Fibroblast of skin of back (primary cell): Measurements from ENCODE around the gene ZNF738. TPM values are rescaled to one million over a fixed set of nuclear protein-coding genes. Genes with fewer than 3 reads are reported as not detected.
"Not testable (repeated sequence)": the region's sequence is repeated elsewhere in the genome, so short reads cannot be mapped to it uniquely, and the experiment has no call there.

Experiments
- DNase-seq: peaks from one replicate; pipeline ENCODE4 v3.0.0-alpha.2; 2013
- polyA plus RNA-seq, 2 experiments: library from polyadenylated mRNA; unstranded; fragments of 120-200 nt; gene quantifications; one replicate each; pipeline ENCODE4 v1.2.1, GENCODE V29; 2013; ENCODE audit not compliant: insufficient read length in 2 of 2

Gene ZNF738
- polyA plus RNA-seq (2013, experiment 1 of 2; ENCODE audit: insufficient read length): 8.4 TPM
- 3.4 TPM for polyA plus RNA-seq (2013, experiment 2 of 2; ENCODE audit: insufficient read length)

DNA sequence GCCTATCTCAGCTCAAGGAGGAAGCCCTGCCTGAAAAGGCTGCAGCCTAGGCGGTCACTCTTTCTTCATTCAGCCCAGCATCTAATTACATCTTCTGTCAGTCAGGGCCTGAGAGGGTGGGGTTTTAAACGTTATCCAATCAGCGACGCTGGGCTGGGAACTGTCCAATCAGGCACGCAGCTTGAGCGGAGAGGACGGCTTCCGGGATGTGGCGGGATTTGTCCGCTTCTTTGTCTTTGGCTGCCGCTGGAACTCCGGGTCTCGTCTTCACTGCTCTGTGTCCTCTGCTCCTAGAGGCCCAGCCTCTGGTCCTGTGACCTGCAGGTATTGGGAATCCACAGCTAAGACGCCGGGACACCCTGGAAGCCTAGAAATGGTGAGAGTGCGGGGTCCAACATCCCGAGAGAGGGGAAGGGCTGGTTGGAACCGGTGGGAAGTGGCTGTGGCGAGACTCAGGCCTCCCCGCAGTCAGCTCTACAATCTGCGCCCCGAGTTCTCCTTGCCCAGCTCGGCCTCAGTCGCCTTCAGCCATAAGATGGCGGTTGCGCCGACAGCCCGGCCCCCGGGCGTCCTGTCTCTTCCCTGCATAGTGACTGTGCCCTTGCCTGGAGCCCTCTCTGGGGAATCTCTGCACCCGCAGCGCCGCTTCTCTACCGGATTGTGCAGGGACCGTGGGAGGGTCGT, at the start of gene ZNF738:
Gene ZNF738, plus strand, starts transcription at position 233 of the 684 bp plus-strand sequence. Its CDS starts 141 bp downstream, at position 374.
- DNase-seq: peak; percentile 97

DNA sequence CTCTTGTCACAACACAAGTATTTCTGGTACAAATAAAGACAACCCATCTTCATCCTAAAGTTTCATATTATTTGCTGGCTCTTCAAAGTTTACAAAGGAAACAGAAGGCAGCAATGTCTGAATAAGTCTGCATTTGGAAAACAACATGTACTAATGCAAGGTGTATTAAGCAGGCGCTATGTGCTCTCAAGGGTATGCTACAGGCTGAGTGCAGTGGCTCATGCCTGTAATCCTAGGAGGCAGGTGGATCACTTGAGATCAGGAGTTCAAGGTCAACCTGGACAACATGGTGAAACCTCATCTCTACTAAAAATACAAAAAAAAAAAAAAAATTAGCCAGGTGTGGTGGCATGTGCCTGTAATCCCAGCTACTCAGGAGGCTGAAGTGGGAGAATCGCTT, 46.0 kb upstream of the ZNF738 start:
- not testable (repeated sequence) for DNase-seq

DNA sequence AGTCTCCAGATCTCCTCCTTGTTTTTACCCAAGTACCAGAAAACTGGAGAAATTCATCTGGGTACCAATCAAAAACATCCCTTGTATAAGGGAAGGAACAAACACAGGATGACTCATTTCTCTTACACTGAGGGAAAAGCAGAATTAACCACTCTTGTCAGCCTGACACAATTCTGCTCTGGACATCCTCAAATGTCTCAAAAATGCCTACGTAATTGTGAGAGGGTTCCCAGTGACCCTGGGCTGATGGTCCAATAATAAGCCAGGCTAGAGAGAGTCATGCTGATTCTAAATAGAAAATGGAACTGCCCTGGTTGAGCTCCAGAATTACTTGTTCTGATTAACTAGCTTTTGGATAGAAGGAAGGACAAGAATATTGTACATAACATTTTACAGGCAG, 44.1 kb upstream of the ZNF738 start:
- no peak for DNase-seq

DNA sequence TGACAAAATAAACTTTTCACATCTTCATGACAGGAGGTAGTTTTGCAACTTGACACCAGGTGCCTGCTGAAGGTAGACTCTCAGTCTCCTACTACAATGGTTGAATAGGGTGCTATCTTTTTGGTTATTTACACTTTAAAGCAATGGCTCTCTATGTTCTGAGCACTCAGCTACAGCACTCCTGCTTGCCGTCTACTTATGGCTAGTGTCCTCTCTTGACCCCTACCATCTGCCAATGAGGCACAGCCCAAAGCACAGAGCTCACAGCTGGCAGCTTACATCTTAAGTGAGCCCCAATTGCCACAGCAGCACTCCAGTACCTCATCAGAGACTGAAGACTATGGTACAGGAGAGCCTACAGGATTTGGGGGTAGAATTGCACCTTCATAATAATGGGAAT, 41.0 kb upstream of the ZNF738 start:
- no peak for DNase-seq

GRCh38 chr19:21321134-21321533, 37.7 kb upstream of the ZNF738 start:
- peak; percentile 6 for DNase-seq

- peak; percentile 70 for DNase-seq
Measured at GRCh38 chr19:21321996-21322395, 36.8 kb upstream of the ZNF738 start.

GRCh38 chr19:21322528-21322927, 36.3 kb upstream of the ZNF738 start:
- DNase-seq: no peak

- no peak for DNase-seq
Measured at GRCh38 chr19:21323000-21323399, 35.8 kb upstream of the ZNF738 start.

- DNase-seq: no peak
Measured at GRCh38 chr19:21326169-21326568, 32.6 kb upstream of the ZNF738 start.

DNA sequence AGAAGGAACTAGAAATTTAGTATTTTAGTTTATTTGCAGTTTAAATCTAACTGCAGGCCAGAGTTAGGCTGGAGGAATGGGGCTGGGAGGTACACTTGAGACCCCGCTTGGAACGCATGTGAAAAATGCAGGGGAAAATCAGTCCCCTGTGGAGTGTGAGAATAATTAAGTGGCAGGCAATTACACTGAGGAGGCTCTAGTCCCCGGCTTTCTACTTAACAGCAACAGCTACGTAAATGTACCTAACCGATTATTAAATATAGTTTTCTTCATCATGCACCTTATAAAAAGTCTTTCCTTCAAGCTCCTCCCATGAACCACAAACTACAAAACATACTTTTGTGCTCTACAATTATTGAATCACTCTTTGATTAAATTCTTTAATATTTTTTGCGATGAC, 30.4 kb upstream of the ZNF738 start:
- peak; percentile 7 for DNase-seq

DNA sequence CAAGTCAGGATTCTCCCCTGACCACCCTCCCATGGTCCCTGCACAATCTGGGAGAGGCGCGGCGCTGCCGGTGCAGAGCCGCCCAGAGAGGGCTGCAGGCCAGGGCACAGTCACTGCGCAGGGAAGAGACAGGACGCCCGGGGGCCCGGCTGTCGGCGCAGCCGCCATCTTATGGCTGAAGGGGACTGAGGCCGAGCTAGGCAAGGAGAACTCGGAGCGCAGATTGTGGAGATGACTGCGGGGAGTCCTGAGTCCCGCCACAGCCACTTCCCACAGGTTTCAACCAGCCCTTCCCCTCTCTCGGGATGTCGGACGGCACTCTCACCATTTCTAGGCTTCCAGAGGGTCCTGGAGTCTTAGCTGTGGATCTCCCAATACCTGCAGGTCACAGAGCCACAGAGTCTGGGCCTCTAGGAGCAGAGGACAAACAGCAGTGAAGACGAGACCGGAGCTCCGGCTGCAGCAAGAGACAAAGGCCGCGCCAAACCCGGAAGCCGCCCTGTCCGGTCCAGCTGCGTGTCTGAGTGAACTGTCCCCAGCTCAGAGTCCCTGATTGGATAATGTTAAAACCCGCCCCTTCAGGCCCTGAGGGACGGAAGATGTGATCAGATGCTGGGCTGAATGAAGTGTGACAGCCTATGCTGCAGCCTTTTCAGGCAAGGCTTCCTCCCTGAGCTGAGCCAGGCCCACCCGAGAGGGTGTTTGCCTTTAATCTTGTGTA, 29.8 kb upstream of the ZNF738 start, which contains the start of gene ZNF708:
Gene ZNF708, minus strand, starts transcription at position 526 of the 721 bp plus-strand sequence. Its CDS starts 198 bp downstream, at position 328.
- DNase-seq: peak; percentile 96

DNA sequence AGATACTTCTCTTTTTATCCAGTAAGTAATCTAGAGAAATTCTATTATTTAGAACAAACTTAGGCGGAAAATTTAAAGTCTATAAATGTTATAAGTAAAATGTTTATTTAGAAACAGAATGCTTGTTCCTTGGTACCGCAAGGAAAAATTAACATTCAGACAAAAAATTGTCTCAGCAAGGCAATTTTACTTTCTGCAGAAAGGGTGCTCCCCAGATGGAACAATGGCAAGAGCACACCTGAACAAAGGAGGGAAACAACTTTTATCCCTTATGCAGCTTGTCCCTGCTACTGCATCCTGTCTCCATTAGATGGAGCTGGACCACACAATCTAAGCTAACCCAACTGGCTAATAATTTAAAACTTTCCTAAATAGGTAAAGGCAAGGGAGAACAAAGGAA, 23.1 kb upstream of the ZNF738 start:
- DNase-seq: no peak

DNA sequence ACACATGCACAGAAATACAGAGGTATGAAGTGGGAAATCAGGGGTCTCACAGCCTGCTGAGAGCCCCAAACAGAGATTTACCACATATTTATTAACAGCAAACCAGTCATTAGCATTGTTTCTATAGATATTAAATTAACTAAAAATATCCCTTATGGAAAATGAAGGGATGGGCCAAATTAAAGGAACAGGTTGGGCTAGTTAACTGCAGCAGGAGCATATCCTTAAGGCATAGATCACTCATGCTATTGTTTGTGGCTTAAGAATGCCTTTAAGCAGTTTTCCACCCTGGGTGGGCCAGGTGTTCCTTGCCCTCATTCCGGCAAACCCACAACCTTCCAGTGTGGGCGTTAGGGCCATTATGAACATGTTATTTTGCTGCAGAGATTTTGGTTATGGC, 14.0 kb upstream of the ZNF738 start:
- DNase-seq: not testable (repeated sequence)

DNA sequence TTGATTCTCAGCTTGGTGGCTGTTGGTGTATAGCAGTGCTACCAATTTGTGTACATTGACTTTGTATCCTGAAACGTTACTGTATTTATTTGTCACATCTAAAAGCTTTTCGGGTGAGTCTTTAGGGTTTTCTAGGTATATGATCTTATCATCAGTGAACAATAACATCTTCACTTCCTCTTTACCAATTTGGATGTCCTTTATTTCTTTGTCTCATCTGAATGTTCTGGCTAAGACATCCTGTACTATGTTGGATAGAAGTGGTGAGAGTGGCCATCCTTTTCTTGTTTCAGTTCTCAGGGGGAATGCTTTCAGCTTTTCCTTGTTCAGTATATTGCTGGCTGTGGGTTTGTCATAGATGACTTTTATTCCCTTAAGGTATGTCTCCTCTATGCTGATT, 6.0 kb upstream of the ZNF738 start:
- no peak for DNase-seq

DNA sequence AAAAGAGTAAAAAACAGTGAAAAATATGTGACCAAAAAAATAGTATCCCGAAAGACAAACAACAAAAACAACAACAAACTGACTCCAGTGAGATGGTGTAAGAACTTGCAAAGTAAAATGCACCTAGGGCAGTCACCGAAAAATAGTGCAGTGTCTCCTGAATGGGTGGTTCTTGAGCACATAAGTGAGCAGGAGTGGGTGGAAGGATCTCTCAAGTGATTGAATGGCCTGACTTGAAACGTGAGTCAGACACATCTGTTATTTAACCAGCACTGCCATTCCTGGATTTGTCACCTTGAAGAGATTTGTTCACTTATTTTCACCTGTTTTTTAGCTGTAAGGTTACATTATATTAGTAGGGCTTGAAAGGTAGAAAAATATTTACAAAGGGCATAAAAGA, 3.5 kb downstream of the ZNF738 start:
- no peak for DNase-seq

DNA sequence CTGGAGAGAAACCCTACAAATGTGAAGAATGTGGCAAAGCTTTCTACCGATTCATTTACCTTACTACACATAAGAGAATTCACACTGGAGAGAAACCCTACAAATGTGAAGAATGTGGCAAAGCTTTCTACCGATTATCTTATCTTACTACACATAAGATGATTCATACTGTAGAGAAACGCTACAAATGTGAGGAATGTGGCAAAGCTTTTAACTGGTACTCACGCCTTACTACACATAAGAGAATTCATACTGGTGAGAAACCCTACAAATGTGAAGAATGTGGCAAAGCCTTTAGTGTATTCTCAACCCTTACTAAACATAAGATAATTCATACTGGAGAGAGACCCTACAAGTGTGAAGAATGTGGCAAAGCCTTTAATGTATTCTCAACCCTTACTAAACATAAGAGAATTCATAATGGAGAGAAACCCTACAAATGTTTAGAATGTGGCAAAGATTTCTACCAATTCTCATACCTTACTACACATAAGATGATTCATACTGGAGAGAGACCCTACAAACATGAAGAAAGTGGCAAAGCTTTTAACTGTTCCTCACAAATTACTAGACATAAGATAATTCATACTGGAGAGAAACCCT, 25.3 kb downstream of the ZNF738 start:
- no peak for DNase-seq

DNA sequence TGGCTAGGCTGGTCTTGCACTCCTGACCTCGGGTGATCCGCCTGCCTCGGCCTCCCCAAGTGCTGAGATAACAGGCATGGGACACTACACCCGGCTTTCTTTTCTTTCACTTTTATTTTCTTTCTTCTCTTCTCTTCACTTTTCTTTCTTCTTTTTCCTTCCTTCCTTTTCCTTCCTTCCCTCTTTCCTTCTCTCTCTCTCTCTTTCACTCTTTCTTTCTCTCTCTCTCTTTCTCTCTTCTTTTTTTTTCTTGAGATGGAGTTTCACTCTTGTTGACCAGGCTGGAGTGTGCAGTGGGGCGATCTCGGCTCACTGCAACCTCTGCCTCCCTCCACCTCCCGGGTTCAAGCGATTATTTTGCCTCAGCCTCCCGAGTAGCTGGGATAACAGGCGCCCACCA, 37.3 kb downstream of the ZNF738 start:
- DNase-seq: no peak

- DNase-seq: peak; percentile 96
Measured at GRCh38 chr19:21396893-21397572, 38.2 kb downstream of the ZNF738 start, which contains the start of gene ZNF493. ZNF493 (plus strand) TSS chr19:21397133; CDS start chr19:21397238, 105 bp downstream.

- DNase-seq: no peak
Measured at GRCh38 chr19:21398851-21399250, 40.1 kb downstream of the ZNF738 start.

DNA sequence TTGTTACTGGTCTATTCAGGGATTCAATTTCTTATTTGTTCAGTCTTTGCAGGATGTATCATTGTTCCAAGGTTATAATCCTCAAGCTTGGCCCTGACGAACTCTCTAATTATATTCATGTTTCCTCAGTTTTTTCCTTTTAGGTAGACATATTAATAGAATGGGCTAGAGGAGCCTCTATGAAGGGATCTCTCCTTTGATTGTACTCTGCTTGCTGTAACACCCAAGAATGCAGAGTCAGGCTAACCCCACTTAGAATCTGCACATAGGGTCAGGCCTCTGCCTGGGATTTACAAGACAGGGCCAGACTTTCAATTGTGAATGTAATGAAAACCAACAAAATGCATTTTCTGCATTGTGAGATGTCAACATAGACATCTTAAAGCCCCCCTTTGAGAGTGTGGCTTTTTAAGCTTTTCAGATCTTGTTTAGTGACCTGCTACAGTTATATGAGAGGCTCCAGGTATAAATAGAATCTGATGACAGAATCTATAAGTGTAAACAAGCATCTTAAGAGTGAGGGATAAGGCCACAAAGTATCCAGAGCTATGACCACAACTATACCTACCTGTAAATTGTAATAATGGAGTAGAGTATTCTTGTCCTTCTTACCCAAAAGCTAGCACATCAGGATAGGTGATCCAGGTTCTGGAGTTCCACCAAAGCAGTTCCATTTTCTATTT, 43.6 kb downstream of the ZNF738 start:
- DNase-seq: no peak

GRCh38 chr19:21410166-21410565, 51.4 kb downstream of the ZNF738 start:
- no peak for DNase-seq

DNA sequence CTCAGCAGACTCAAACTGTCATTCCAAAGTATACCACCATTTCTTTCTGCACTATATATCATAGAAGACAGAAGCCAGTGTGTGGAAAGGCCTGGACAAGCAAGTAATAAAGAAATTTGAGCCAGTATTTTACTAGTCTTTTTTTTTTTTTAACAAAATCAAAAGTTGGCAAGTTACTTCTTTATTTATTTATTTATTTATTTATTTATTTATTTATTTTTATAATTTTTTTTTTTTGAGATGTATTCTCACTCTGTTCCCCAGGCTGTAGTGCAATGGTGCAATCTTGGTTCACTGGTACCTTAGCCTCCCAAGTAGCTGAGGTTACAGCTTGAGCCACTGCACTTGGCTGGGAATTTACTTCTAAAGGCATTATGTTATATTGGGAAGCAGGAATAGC, 63.4 kb downstream of the ZNF738 start:
- DNase-seq: no peak
